A673 (cell line): Measurements from ENCODE around the gene RRP7A. TPM values are rescaled to one million over a fixed set of nuclear protein-coding genes. Genes with fewer than 3 reads are reported as not detected.
"Not testable (repeated sequence)": the region's sequence is repeated elsewhere in the genome, so short reads cannot be mapped to it uniquely, and the experiment has no call there.

ENCODE experiments used
- BruUV-seq: library from RNA; stranded (reverse); fragments of 400-500 nt; replicated peaks from 2 replicates; lab custom pipeline; 2021; lab: Mats Ljungman, UMichigan
- CTCF ChIA-PET: fragments of 300-600 bp; sonication (Branson Sonifier 250); formaldehyde crosslinking; loops from one replicate; lab custom pipeline; 2022; ENCODE audit warnings: antibody characterized with exemption; lab: Charles Lee
- POLR2A ChIA-PET: fragments of 300-600 bp; sonication (Branson Sonifier 250); formaldehyde crosslinking; loops from one replicate; lab custom pipeline; 2022; ENCODE audit warnings: antibody characterized with exemption; ENCODE audit not compliant: low non-redundant PET; lab: Charles Lee
- DNase-seq: peaks from one replicate; pipeline ENCODE4 v3.0.0-alpha.2; 2015; ENCODE audit warnings: low spot score
- H3K27ac ChIP-seq: fragments of 200-600 bp; sonication (generic); 2 replicates; pipeline ENCODE4 v1.5.1; 2016; ENCODE audit warnings: mixed run types, low read depth, mild to moderate bottlenecking, mixed read lengths, antibody characterized with exemption, low read length; ENCODE audit not compliant: poor library complexity, severe bottlenecking
- H3K27me3 ChIP-seq: fragments of 200-600 bp; sonication (generic); replicated peaks from 2 replicates; pipeline ENCODE4 v1.6.1; 2017; ENCODE audit warnings: mixed run types, low read depth, mild to moderate bottlenecking, mixed read lengths, antibody characterized with exemption, low read length; ENCODE audit not compliant: insufficient read depth, poor library complexity
- H3K36me3 ChIP-seq: fragments of 200-600 bp; sonication (generic); 2 replicates; pipeline ENCODE4 v1.6.1; 2016; ENCODE audit warnings: mixed run types, mild to moderate bottlenecking, mixed read lengths, antibody characterized with exemption, low read length; ENCODE audit not compliant: insufficient read depth, poor library complexity, severe bottlenecking
- H3K4me1 ChIP-seq: fragments of 200-600 bp; sonication (generic); 2 replicates; pipeline ENCODE4 v1.6.1; 2017; ENCODE audit warnings: mixed run types, mild to moderate bottlenecking, mixed read lengths, antibody characterized with exemption, low read length; ENCODE audit not compliant: insufficient read depth, poor library complexity, severe bottlenecking
- H3K4me3 ChIP-seq: fragments of 200-600 bp; sonication (generic); 2 replicates; pipeline ENCODE4 v1.5.1; 2016; ENCODE audit warnings: low read depth, mixed run types, mild to moderate bottlenecking, mixed read lengths, low read length; ENCODE audit not compliant: poor library complexity, severe bottlenecking
- H3K9me3 ChIP-seq: fragments of 200-600 bp; sonication (generic); 2 replicates; pipeline ENCODE4 v1.6.1; 2016; ENCODE audit warnings: mixed run types, low read depth, mild to moderate bottlenecking, mixed read lengths, antibody characterized with exemption, low read length; ENCODE audit not compliant: poor library complexity, severe bottlenecking
- CTCF ChIP-seq: fragments of 300-800, 200-600 bp; sonication (generic); conservative IDR thresholded peaks from 2 replicates; pipeline ENCODE4 v1.5.1; 2017; ENCODE audit warnings: low read depth, mild to moderate bottlenecking, antibody characterized with exemption, low read length, moderate library complexity, mixed read lengths
- EZH2 ChIP-seq: fragments of 200-600 bp; sonication (generic); IDR thresholded peaks from 2 replicates; pipeline ENCODE4 v1.6.1; 2017; ENCODE audit warnings: borderline replicate concordance, low read depth, mild to moderate bottlenecking, mixed read lengths, antibody characterized with exemption, low read length; ENCODE audit not compliant: poor library complexity, severe bottlenecking
- intact Hi-C: fragments of 100-400 bp; cut with micrococcal nuclease; formaldehyde crosslinking; loops from one replicate; pipeline ENCODE4 v1.10.0; 2022; ENCODE audit not compliant: unreplicated experiment
- total RNA-seq: library from RNA; stranded (reverse); gene quantifications from 2 replicates; pipeline ENCODE4 v1.2.3, GENCODE V29; 2021

RRP7A gene
- total RNA-seq, 1 experiment from 2014 or later = 68.5 TPM

DNA sequence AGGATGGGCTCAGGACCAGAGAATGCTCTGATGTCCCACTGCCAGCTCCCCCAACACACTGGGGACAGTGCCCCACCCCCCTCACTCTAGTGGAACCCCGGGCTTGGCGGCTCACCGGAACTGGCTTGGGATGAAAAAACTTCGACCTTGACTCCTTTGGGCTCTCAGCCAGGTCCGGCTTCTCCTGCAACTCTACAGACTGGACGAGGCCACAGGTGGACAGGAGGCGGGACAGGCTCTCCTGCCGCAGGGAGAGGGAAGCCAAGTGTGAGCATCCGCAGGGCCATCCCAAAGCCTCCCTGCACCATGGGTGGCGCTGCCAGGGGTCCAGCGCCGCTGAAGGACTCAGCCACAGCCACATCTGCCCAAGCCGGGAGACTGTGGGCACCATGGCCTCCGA lies 3.7 kb downstream of the RRP7A start:
- peaks cover 4% of the 10 kb centered on the region for H3K4me1 ChIP-seq
- TF ChIP-seq EZH2 (no peak), CTCF (no peak)
- CTCF ChIA-PET = no interaction called here
- intact Hi-C loops = no loop called here
- H3K36me3 ChIP-seq = peaks cover 31% of the 10 kb centered on the region
- no peak overlapping the region for H3K27ac ChIP-seq
- BruUV-seq = no TSS peak
- DNase-seq = no peak
- no peaks in the 10 kb centered on the region for H3K9me3 ChIP-seq
- H3K27me3 ChIP-seq = no peaks in the 10 kb centered on the region
- POLR2A ChIA-PET = no interaction called here
- no peak overlapping the region for H3K4me3 ChIP-seq

DNA sequence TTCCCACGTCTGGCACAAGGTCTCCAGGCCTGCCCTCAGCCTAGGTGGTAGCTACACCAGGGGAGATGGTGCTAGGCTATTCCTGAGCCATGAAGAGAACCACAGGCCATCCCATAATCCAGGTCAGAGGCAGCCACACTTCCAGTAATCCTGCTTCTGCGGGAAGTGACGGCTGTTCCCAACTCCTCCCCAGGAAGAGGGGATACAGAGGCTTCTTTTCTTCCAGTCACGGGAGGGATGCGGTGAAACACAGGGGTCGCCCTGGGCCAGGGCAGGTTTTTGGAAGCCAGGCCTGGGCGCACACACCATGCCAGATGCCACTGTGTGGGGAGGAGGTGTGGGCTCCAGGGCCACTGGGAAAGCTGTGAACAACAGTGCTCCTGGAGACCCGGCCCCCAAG lies 4.3 kb downstream of the RRP7A start:
- H3K9me3 ChIP-seq, BruUV-seq, CTCF ChIA-PET, H3K27ac ChIP-seq, H3K4me1 ChIP-seq, intact Hi-C loops, H3K27me3 ChIP-seq, DNase-seq, POLR2A ChIA-PET, H3K4me3 ChIP-seq: not testable (repeated sequence)
- H3K36me3 ChIP-seq = peaks cover 31% of the 10 kb centered on the region

DNA sequence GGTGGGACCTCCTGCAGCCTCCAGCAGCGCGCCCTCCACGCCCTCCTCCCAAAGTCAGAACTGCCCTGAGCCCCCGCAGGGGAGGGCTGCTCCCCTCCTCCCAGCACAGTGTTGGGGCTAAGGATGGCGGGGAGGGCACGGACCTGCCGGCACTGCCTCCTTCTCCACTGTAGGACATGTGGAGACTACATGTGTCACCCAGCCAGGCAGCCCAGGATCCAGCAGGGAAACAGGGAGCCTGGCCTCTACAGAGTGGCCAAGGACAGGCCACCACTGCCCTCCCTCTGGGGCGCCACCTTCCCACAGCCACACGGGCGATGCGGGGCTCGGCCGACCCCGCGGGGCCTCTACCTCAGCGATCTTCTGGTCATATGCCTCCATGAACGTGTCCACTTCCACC lies 5.3 kb downstream of the RRP7A start:
- BruUV-seq, intact Hi-C loops, H3K4me3 ChIP-seq, H3K4me1 ChIP-seq, H3K27ac ChIP-seq, H3K9me3 ChIP-seq, POLR2A ChIA-PET, CTCF ChIA-PET, H3K27me3 ChIP-seq, DNase-seq: not testable (repeated sequence)
- peaks cover 31% of the 10 kb centered on the region for H3K36me3 ChIP-seq

DNA sequence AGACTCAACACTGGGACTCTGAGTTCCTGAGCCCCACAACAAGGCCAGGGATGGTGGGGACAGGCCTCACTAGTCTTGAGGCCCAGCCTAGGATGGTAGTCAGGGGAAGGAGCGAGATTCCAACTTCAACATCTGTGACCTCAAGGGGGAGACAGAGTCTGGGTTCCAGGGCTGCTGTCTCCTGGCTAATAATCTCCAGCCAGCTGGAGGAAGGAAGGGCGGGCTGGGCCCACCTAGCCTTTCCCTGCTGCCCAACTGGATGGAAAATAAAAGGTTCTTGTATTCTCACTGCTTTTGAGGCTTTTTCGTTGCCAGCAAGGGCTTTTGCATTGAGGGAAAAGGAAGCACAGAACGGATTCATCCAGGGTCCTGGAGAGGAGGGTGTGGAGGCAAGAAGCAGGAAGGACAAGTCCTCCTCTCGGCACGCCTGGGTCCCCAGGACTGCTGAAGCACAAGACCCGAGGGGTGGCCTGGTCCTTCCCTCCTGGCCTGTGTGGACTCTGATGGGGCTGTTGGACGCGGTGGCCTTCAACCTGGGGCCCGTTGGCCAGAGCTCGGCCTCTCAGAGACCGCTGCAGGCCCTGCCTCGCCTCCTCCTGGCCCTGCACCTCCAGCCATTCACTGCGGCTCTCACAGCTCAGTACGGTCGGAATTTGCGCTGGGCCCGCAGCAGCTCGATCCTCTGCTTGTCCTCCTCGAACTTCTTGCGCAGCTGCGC lies 7.2 kb downstream of the RRP7A start:
- H3K27ac ChIP-seq, H3K27me3 ChIP-seq, POLR2A ChIA-PET, DNase-seq, H3K4me3 ChIP-seq, BruUV-seq, CTCF ChIA-PET, intact Hi-C loops, H3K4me1 ChIP-seq, H3K9me3 ChIP-seq: not testable (repeated sequence)
- TF ChIP-seq CTCF = 0 out of 2 replicates have a peak, but pooled peaks have one; percentile 28
- peaks cover 30% of the 10 kb centered on the region for H3K36me3 ChIP-seq
